Parathyroid adenoma (tissue), 2 donors: ENCODE results near the gene DOCK7.

Experiments
- H2AFZ ChIP-seq: fragments of 300-600 bp; sonication (generic); one replicate; pipeline ENCODE4 v1.7.0; 2017; ENCODE audit warnings: antibody characterized with exemption, mild to moderate bottlenecking
- H3K27ac ChIP-seq: fragments of 300-600 bp; sonication (generic); one replicate; pipeline ENCODE4 v1.7.0; 2017
- H3K27me3 ChIP-seq: fragments of 300-600 bp; sonication (generic); one replicate; pipeline ENCODE4 v1.7.0; 2017; ENCODE audit warnings: low read length; ENCODE audit not compliant: control insufficient read depth, insufficient read depth
- H3K36me3 ChIP-seq: fragments of 300-600 bp; sonication (generic); one replicate; pipeline ENCODE4 v1.7.0; 2017; ENCODE audit warnings: low read length; ENCODE audit not compliant: control insufficient read depth, insufficient read depth
- H3K4me1 ChIP-seq: fragments of 300-600 bp; sonication (generic); one replicate; pipeline ENCODE4 v1.7.0; 2017; ENCODE audit warnings: control low read depth
- H3K4me2 ChIP-seq: fragments of 300-600 bp; sonication (generic); one replicate; pipeline ENCODE4 v1.7.0; 2017; ENCODE audit warnings: low read length
- H3K4me3 ChIP-seq: fragments of 300-600 bp; sonication (generic); one replicate; pipeline ENCODE4 v1.7.0; 2017; ENCODE audit warnings: low read depth, low read length
- H3K79me2 ChIP-seq: fragments of 300-600 bp; sonication (generic); one replicate; pipeline ENCODE4 v1.7.0; 2017; ENCODE audit warnings: control low read depth
- H3K9ac ChIP-seq: fragments of 300-600 bp; sonication (generic); one replicate; pipeline ENCODE4 v1.7.0; 2017; ENCODE audit warnings: mild to moderate bottlenecking
- H3K9me3 ChIP-seq: fragments of 300-600 bp; sonication (generic); one replicate; pipeline ENCODE4 v1.7.0; 2017; ENCODE audit warnings: low read length; ENCODE audit not compliant: control insufficient read depth
- CTCF ChIP-seq: fragments of 300-600 bp; sonication (generic); IDR thresholded peaks from one replicate; pipeline ENCODE4 v1.7.0; 2017; ENCODE audit warnings: antibody characterized with exemption, mild to moderate bottlenecking
- donor health status: primary hyperparathyroidism.

DOCK7 gene

GRCh38 chr1:62436039-62436465 lies 252.1 kb downstream of the DOCK7 start:
- H2AFZ ChIP-seq = peak overlapping the region; percentile 87
- H3K4me2 ChIP-seq = peak overlapping the region; percentile 85
- no peaks in the 10 kb centered on the region for H3K9me3 ChIP-seq
- H3K79me2 ChIP-seq = peaks cover 5% of the 10 kb centered on the region
- no peaks in the 10 kb centered on the region for H3K27me3 ChIP-seq
- no peaks in the 10 kb centered on the region for H3K4me1 ChIP-seq
- H3K27ac ChIP-seq = peak overlapping the region; percentile 96
- no peaks in the 10 kb centered on the region for H3K36me3 ChIP-seq
- peak overlapping the region; percentile 95 for H3K4me3 ChIP-seq
- H3K9ac ChIP-seq = peak overlapping the region; percentile 62
- no peak for TF ChIP-seq CTCF

GRCh38 chr1:62435231-62436038 lies 252.8 kb downstream of the DOCK7 start:
- Histone ChIP-seq H3K36me3 (no peaks in the 10 kb centered on the region), H3K4me1 (no peaks in the 10 kb centered on the region), H3K9ac (peak overlapping the region; percentile 62), H3K27me3 (no peaks in the 10 kb centered on the region), H3K4me3 (peak overlapping the region; percentile 95), H2AFZ (peak overlapping the region; percentile 87), H3K79me2 (peaks cover 4% of the 10 kb centered on the region), H3K27ac (peak overlapping the region; percentile 96), H3K4me2 (peak overlapping the region; percentile 85), H3K9me3 (no peaks in the 10 kb centered on the region)
- TF ChIP-seq CTCF = no peak

GRCh38 chr1:62434618-62435001 lies 253.6 kb downstream of the DOCK7 start:
- H3K4me1 ChIP-seq = no peaks in the 10 kb centered on the region
- H3K4me2 ChIP-seq = no peak overlapping the region
- H3K27me3 ChIP-seq = no peaks in the 10 kb centered on the region
- H2AFZ ChIP-seq = no peak overlapping the region
- TF ChIP-seq CTCF = no peak
- H3K79me2 ChIP-seq = peaks cover 3% of the 10 kb centered on the region
- no peaks in the 10 kb centered on the region for H3K36me3 ChIP-seq
- no peak overlapping the region for H3K9ac ChIP-seq
- H3K27ac ChIP-seq = no peak overlapping the region
- no peak overlapping the region for H3K4me3 ChIP-seq
- H3K9me3 ChIP-seq = no peaks in the 10 kb centered on the region

- H3K36me3 ChIP-seq = no peaks in the 10 kb centered on the region
- peaks cover 3% of the 10 kb centered on the region for H3K79me2 ChIP-seq
- H3K4me3 ChIP-seq = no peak overlapping the region
- no peaks in the 10 kb centered on the region for H3K4me1 ChIP-seq
- no peaks in the 10 kb centered on the region for H3K27me3 ChIP-seq
- no peak overlapping the region for H2AFZ ChIP-seq
- H3K4me2 ChIP-seq = no peak overlapping the region
- no peak overlapping the region for H3K27ac ChIP-seq
- H3K9me3 ChIP-seq = no peaks in the 10 kb centered on the region
- H3K9ac ChIP-seq = no peak overlapping the region
- TF ChIP-seq CTCF = no peak
Measured at GRCh38 chr1:62433861-62434617, 254.1 kb downstream of the DOCK7 start.
